KOPT-K1 (cell line): ENCODE data around the gene ANKMY1.
"Not testable (repeated sequence)": the region's sequence is repeated elsewhere in the genome, so short reads cannot be mapped to it uniquely, and the experiment has no call there.

Experiments used
- H3K27ac ChIP-seq: fragments of 200-600 bp; sonication (generic); 2 replicates; pipeline ENCODE4 v1.5.1; 2016; ENCODE audit warnings: antibody characterized with exemption, mild to moderate bottlenecking, low read depth, low read length; ENCODE audit not compliant: poor library complexity, severe bottlenecking
- H3K36me3 ChIP-seq: fragments of 200-600 bp; sonication (generic); 2 replicates; pipeline ENCODE4 v1.5.1; 2017; ENCODE audit warnings: antibody characterized with exemption, mild to moderate bottlenecking, low read length, moderate library complexity; ENCODE audit not compliant: insufficient read depth
- H3K9me3 ChIP-seq: fragments of 200-600 bp; sonication (generic); 2 replicates; pipeline ENCODE4 v1.5.1; 2017; ENCODE audit warnings: antibody characterized with exemption, low read length, mild to moderate bottlenecking; ENCODE audit not compliant: insufficient read depth, poor library complexity, severe bottlenecking

Gene ANKMY1

GRCh38 chr2:240499309-240500301, 58.2 kb downstream of the ANKMY1 start:
- Histone ChIP-seq H3K36me3 (peaks cover 66% of the 10 kb centered on the region), H3K27ac (no peak overlapping the region), H3K9me3 (peaks cover under 1% of the 10 kb centered on the region)

- peaks cover 71% of the 10 kb centered on the region for H3K36me3 ChIP-seq
- no peak overlapping the region for H3K27ac ChIP-seq
- peaks cover 7% of the 10 kb centered on the region for H3K9me3 ChIP-seq
Observed at GRCh38 chr2:240498958-240499260, 58.9 kb downstream of the ANKMY1 start.

- Histone ChIP-seq H3K36me3 (peaks cover 71% of the 10 kb centered on the region), H3K27ac (no peak overlapping the region), H3K9me3 (peaks cover 13% of the 10 kb centered on the region)
Observed at GRCh38 chr2:240498171-240498957, 59.4 kb downstream of the ANKMY1 start.

GRCh38 chr2:240497082-240497481, 60.7 kb downstream of the ANKMY1 start:
- Histone ChIP-seq H3K9me3 (peaks cover 25% of the 10 kb centered on the region), H3K36me3 (peaks cover 70% of the 10 kb centered on the region)

GRCh38 chr2:240494942-240495341, 62.8 kb downstream of the ANKMY1 start:
- Histone ChIP-seq H3K36me3 (peaks cover 57% of the 10 kb centered on the region), H3K9me3 (peaks cover 43% of the 10 kb centered on the region)
- not testable (repeated sequence) for H3K27ac ChIP-seq

More at GRCh38 chr2:240497082-240497481, 60.7 kb downstream of the ANKMY1 start:
- not testable (repeated sequence) for H3K27ac ChIP-seq

GRCh38 chr2:240494194-240494793, 63.5 kb downstream of the ANKMY1 start:
- H3K36me3 ChIP-seq, result peaks cover 51% of the 10 kb centered on the region
- H3K27ac ChIP-seq, result no peak overlapping the region
- peaks cover 50% of the 10 kb centered on the region for H3K9me3 ChIP-seq

- Histone ChIP-seq H3K9me3 (peaks cover 70% of the 10 kb centered on the region), H3K36me3 (peaks cover 24% of the 10 kb centered on the region; the same call in 1 of the 2 replicates), H3K27ac (no peak overlapping the region)
Observed at GRCh38 chr2:240491483-240491882, 66.3 kb downstream of the ANKMY1 start.

GRCh38 chr2:240482141-240482540, 75.6 kb downstream of the ANKMY1 start:
- peaks cover 13% of the 10 kb centered on the region for H3K9me3 ChIP-seq
- H3K27ac ChIP-seq, result no peak overlapping the region
- no peaks in the 10 kb centered on the region; the same call in 1 of the 2 replicates for H3K36me3 ChIP-seq

- no peak overlapping the region for H3K27ac ChIP-seq
- no peaks in the 10 kb centered on the region; the same call in 1 of the 2 replicates for H3K36me3 ChIP-seq
- peaks cover 9% of the 10 kb centered on the region for H3K9me3 ChIP-seq
Observed at GRCh38 chr2:240481720-240482119, 76.1 kb downstream of the ANKMY1 start.

GRCh38 chr2:240480834-240481623, 76.8 kb downstream of the ANKMY1 start:
- Histone ChIP-seq H3K27ac (no peak overlapping the region), H3K36me3 (no peaks in the 10 kb centered on the region; the same call in 1 of the 2 replicates), H3K9me3 (peaks cover 8% of the 10 kb centered on the region)

- no peaks in the 10 kb centered on the region; the same call in 1 of the 2 replicates for H3K36me3 ChIP-seq
- H3K27ac ChIP-seq, result no peak overlapping the region
- peaks cover 18% of the 10 kb centered on the region for H3K9me3 ChIP-seq
Observed at GRCh38 chr2:240479111-240479501, 78.7 kb downstream of the ANKMY1 start.

GRCh38 chr2:240478346-240479110, 79.3 kb downstream of the ANKMY1 start:
- Histone ChIP-seq H3K27ac (no peak overlapping the region), H3K36me3 (no peaks in the 10 kb centered on the region; the same call in 1 of the 2 replicates), H3K9me3 (peaks cover 23% of the 10 kb centered on the region)

- Histone ChIP-seq H3K36me3 (no peaks in the 10 kb centered on the region; the same call in 1 of the 2 replicates), H3K27ac (no peak overlapping the region), H3K9me3 (peaks cover 25% of the 10 kb centered on the region)
Observed at GRCh38 chr2:240477916-240478315, 79.9 kb downstream of the ANKMY1 start.

- Histone ChIP-seq H3K9me3 (peaks cover 25% of the 10 kb centered on the region), H3K36me3 (no peaks in the 10 kb centered on the region; the same call in 1 of the 2 replicates), H3K27ac (no peak overlapping the region)
Observed at GRCh38 chr2:240473211-240473610, 84.6 kb downstream of the ANKMY1 start.
